ENCODE data around the gene TRIP12.

The TRIP12 gene

GRCh38 chr2:229927817-229928321 lies 6.1 kb upstream of the TRIP12 start:
- TF ChIP-seq, protein P1, sequence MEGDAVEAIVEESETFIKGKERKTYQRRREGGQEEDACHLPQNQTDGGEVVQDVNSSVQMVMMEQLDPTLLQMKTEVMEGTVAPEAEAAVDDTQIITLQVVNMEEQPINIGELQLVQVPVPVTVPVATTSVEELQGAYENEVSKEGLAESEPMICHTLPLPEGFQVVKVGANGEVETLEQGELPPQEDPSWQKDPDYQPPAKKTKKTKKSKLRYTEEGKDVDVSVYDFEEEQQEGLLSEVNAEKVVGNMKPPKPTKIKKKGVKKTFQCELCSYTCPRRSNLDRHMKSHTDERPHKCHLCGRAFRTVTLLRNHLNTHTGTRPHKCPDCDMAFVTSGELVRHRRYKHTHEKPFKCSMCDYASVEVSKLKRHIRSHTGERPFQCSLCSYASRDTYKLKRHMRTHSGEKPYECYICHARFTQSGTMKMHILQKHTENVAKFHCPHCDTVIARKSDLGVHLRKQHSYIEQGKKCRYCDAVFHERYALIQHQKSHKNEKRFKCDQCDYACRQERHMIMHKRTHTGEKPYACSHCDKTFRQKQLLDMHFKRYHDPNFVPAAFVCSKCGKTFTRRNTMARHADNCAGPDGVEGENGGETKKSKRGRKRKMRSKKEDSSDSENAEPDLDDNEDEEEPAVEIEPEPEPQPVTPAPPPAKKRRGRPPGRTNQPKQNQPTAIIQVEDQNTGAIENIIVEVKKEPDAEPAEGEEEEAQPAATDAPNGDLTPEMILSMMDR (IDR thresholded peaks at IDR 0.05): no peak

GRCh38 chr2:229925201-229925600 lies 3.4 kb upstream of the TRIP12 start:
- TF ChIP-seq, protein P1 (IDR thresholded peaks at IDR 0.05): no peak

DNA sequence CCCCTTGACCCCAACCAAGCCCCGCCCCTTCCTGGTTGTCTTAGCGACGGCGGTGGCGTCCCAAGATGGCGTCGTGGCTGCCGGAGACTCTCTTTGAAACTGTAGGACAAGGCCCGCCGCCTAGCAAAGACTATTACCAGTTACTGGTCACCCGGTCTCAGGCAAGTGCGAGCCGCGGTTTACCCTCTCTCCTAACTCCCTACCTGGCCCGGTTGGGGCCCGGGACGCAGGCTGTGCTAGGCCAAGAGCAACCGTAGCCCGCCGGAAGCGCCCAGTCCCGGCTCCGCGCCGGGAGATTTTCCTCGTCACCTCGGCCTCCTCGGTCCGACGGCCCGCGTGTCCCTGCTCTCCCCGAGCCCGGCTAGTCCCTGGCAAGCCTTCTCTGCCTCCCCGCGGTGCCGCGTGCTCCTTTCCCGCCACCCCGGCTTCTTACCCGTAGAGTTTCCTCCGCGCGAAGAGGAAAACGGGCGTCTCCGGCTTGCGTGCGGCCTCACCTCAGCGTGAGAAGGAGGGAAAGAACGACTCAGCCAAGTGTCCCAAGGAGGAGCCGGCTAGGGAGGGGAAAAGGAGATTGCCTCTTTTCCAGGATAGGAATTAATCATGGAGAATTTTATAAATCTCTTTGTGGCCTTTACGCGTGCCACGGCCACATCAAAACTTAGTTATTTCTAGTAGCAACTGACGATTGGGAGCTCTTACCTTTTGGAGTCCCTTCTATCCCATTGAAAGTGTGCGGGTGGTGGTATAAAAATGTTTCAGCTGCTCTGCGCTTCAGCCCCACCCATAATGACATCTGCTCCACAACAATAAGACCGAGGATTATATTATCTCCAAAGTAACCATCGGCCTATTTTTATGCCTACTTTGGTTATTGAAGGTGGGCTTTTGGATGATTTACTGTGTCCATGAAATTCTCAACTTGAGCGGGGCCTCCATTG lies 909 bp upstream of the TRIP12 start, which contains the start of gene FBXO36:
TSS of gene FBXO36 (plus strand) at position 55 of the 938 bp plus-strand sequence. CDS start at position 66, 11 bp downstream.
- TF ChIP-seq, protein P1 (IDR thresholded peaks at IDR 0.05): no peak

- TF ChIP-seq, protein P1 (IDR thresholded peaks at IDR 0.05): no peak
These were observed 513 bp downstream of the TRIP12 start for GRCh38 chr2:229921101-229921891.

GRCh38 chr2:229920011-229920641 lies 1.7 kb downstream of the TRIP12 start:
- TF ChIP-seq, protein P1 (IDR thresholded peaks at IDR 0.05): no peak

- TF ChIP-seq, protein P1 (IDR thresholded peaks at IDR 0.05): no peak
These were observed 4.0 kb downstream of the TRIP12 start for GRCh38 chr2:229917793-229918192.

GRCh38 chr2:229914171-229914570 lies 7.6 kb downstream of the TRIP12 start:
- TF ChIP-seq, protein P1 (IDR thresholded peaks at IDR 0.05): no peak

Data from LNCAP (cell line).